B cell (primary cell): ENCODE results near the gene PRSS36.

Experiments used
- EZH2 ChIP-seq: IDR thresholded peaks from 2 replicates; pipeline ENCODE4 v1.6.1; 2012; ENCODE audit warnings: borderline replicate concordance, low read depth, mild to moderate bottlenecking, moderate library complexity, low read length; ENCODE audit not compliant: insufficient read depth, poor library complexity, severe bottlenecking
- TF ChIP-seq, protein P1 (sequence below): fragments of 200-600 bp; IDR thresholded peaks from one replicate; pipeline ENCODE4 v1.8.0; 2022; ENCODE audit warnings: antibody characterized with exemption, mild to moderate bottlenecking

DNA sequence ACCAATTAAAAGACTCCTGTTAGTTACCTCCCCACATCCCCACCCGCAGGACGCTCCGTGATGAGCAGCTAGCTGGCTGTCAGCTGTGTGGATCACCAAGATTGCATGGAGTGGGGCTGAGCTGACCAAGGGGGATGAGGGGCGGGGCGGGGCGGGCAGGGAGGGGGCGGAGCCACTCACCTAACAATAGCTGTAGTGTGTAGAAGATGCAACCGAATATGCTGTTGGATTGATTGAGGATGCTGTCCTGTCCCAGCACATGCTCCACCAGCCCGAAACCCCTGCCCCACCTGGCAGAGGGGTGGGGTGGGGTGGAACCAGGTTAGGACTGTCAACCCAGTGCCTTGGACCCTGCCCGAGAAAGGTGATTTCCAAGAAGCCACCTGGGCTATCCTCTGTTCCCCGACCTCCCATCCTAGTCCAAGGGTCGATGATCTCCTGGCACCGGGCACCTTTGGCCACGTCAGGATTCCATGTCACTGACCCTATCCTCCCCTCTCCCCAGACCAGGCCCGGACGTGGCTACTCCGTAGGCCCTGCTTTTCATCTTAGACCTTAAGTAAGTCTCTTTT, 56.6 kb downstream of the PRSS36 start:
- no peak for TF ChIP-seq EZH2
- TF ChIP-seq, protein P1, sequence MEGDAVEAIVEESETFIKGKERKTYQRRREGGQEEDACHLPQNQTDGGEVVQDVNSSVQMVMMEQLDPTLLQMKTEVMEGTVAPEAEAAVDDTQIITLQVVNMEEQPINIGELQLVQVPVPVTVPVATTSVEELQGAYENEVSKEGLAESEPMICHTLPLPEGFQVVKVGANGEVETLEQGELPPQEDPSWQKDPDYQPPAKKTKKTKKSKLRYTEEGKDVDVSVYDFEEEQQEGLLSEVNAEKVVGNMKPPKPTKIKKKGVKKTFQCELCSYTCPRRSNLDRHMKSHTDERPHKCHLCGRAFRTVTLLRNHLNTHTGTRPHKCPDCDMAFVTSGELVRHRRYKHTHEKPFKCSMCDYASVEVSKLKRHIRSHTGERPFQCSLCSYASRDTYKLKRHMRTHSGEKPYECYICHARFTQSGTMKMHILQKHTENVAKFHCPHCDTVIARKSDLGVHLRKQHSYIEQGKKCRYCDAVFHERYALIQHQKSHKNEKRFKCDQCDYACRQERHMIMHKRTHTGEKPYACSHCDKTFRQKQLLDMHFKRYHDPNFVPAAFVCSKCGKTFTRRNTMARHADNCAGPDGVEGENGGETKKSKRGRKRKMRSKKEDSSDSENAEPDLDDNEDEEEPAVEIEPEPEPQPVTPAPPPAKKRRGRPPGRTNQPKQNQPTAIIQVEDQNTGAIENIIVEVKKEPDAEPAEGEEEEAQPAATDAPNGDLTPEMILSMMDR, result no peak
